Adipocyte (in vitro differentiated cells): Measurements from ENCODE around the gene PNKP.

Source experiments
- DNase-seq: peaks from one replicate; pipeline ENCODE4 v3.0.0-alpha.2; 2015; ENCODE audit warnings: low read depth
- H3K27me3 ChIP-seq: replicated peaks from 2 replicates; pipeline ENCODE4 v1.7.0; 2013; ENCODE audit warnings: mild to moderate bottlenecking, low read length, moderate library complexity; ENCODE audit not compliant: control insufficient read depth, insufficient read depth
- H3K36me3 ChIP-seq: 2 replicates; pipeline ENCODE4 v1.7.0; 2013; ENCODE audit warnings: low read length, mild to moderate bottlenecking, moderate library complexity; ENCODE audit not compliant: control insufficient read depth, insufficient read depth, severe bottlenecking
- H3K4me1 ChIP-seq: 2 replicates; pipeline ENCODE4 v1.7.0; 2013; ENCODE audit warnings: mild to moderate bottlenecking, low read length, moderate library complexity; ENCODE audit not compliant: control insufficient read depth, insufficient read depth
- H3K4me3 ChIP-seq: 2 replicates; pipeline ENCODE4 v1.7.0; 2013; ENCODE audit warnings: mild to moderate bottlenecking, low read length, moderate library complexity
- H3K9ac ChIP-seq: 2 replicates; pipeline ENCODE4 v1.7.0; 2013; ENCODE audit warnings: mild to moderate bottlenecking, low read length, moderate library complexity
- H3K9me3 ChIP-seq: 2 replicates; pipeline ENCODE4 v1.7.0; 2013; ENCODE audit warnings: mild to moderate bottlenecking, low read length, moderate library complexity; ENCODE audit not compliant: control insufficient read depth

Gene PNKP

DNA sequence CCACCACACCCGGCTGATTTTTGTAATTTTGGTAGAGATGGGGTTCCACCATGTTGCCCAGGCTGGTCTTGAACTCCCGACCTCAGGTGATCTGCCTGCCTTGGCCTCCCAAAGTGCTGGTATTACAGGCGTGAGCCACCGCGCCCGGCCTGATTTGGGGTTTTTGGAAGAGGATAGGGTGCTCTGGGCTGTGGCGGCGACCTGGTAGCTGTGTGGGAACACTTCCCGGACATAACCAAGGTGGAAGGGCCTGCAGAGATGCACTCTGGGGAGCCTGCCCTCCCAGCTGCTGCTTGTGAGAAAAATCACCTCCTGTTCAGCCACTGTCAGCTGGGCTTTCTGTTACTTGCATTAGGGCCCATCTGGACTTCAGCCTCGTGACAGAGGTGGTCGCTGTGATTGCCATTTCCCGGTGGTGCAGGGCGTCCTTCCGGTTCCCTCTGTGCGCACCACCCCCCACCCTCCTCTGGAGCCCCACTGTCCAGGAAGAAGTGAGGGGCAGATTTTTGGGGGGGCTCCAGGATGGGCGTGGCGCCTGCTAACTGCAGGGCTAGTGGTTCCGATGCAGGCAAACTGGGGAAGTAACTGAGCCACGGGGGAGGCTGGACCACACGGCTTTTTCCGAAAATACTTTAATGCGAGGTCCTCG, 21.8 kb upstream of the PNKP start:
- Histone ChIP-seq H3K27me3 (peaks cover 5% of the 10 kb centered on the region), H3K4me3 (no peak overlapping the region), H3K9me3 (no peaks in the 10 kb centered on the region), H3K9ac (no peak overlapping the region), H3K36me3 (peaks cover 21% of the 10 kb centered on the region), H3K4me1 (peaks cover 4% of the 10 kb centered on the region)
- no peak for DNase-seq

DNA sequence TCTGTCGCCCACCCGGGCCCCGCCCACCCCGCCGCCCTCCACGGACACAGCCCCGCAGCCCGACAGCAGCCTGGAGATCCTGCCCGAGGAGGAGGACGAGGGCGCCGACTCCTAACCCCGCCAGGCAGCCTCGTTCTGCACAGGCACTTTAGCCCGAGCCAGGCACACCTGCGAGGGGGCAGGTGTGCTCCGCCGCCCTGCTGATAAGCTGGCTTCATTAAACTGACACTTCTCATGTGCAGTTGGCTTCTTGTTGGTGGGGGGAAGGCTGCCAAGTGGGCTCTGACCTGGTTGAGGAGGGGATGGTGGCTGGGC, 21.1 kb upstream of the PNKP start:
- Histone ChIP-seq H3K4me1 (peaks cover 4% of the 10 kb centered on the region), H3K36me3 (peaks cover 28% of the 10 kb centered on the region), H3K9me3 (no peaks in the 10 kb centered on the region), H3K9ac (no peak overlapping the region), H3K4me3 (no peak overlapping the region), H3K27me3 (peaks cover 5% of the 10 kb centered on the region)
- no peak for DNase-seq

DNA sequence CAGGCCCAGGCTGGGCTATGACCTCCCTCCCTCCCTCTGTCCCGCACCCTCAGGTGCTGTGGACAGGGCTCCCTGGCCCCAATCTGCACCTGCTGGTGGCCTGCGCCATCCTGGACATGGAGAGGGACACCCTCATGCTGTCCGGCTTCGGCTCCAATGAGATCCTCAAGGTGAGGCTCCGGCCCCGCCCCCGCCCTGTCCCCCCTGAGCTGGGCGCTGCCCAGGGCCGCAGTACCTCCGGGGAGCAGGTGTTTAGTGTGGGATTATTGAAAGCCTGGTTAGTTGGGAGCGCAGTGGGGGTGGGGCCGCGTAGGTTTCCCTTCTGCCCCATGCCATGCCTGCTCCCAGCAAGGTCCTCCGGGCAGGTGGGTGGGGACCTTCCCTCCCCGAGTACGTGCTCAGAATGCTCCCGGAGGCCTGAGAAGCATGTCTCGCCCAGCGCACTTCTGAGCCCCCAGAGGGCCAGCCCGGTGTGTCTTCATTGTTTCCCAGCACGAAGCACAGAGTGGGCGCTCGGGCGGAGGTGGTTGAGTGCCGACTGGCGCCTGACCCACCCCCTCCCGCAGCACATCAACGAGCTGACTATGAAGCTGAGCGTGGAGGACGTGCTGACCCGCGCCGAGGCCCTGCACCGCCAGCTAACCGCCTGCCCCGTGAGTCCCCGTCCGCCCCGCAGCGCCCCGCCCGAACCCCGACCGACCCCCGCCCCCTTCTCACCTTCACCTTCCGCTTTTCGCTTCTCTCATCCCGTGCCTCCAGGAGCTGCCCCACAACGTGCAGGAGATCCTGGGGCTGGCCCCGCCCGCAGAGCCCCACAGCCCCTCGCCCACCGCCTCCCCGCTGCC, 20.5 kb upstream of the PNKP start:
- Histone ChIP-seq H3K4me1 (peaks cover 4% of the 10 kb centered on the region), H3K27me3 (peaks cover 3% of the 10 kb centered on the region), H3K9ac (no peak overlapping the region), H3K9me3 (no peaks in the 10 kb centered on the region), H3K4me3 (no peak overlapping the region), H3K36me3 (peaks cover 34% of the 10 kb centered on the region)
- DNase-seq, result no peak

DNA sequence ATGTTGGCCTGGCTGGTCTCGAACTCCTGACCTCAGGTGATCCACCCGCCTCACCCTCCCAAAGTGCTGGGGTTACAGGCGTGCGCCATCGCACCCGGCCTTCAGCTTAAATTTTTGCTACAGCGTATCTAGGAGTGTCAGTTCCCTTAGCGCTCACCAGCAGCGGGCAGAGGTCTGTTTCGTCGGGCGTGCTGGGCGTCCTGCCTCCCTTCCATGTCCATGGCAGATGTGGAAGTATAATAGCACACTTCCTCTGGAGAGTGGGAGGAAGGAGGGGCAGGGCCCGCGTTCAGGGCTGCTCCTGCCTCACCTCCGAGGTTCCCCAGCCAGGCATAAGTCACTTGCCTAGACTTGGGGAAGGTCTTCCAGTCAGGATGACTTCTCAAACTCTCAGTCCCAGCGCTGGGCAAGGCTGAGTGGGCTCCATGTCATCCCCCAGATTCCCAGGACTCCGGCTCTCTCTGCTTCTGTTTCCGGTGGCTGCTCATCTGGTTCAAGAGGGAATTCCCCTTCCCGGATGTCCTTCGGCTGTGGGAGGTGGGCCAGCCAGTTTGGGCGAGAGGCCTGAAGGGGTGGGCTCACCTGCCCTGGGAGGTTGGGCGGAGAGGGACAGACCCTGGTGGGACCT, 19.8 kb upstream of the PNKP start:
- H3K4me1 ChIP-seq, result peaks cover 4% of the 10 kb centered on the region
- no peak for DNase-seq
- H3K9ac ChIP-seq, result no peak overlapping the region
- H3K27me3 ChIP-seq, result no peaks in the 10 kb centered on the region
- H3K36me3 ChIP-seq, result peaks cover 41% of the 10 kb centered on the region
- no peaks in the 10 kb centered on the region for H3K9me3 ChIP-seq
- H3K4me3 ChIP-seq, result no peak overlapping the region

DNA sequence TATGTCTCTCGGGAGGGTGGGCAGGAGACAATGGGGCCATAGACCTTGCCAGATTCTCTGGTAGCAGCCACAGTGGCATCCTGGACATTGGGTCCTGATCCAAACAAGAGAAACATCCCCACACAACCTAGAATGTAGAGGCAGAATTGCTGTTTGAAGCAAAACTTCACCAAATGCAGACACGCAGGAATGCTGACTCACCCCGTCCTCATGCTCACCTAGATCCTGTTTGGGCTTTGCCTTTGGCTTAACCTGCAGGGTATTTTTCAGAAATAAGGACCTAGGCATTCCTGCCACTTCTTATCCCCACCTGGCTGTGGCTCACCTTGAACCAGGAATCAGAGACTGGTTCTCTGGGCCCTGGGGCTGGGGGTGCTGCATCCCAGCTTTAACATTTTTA, 17.4 kb upstream of the PNKP start:
- DNase-seq, result no peak
- H3K36me3 ChIP-seq, result peaks cover 63% of the 10 kb centered on the region
- H3K27me3 ChIP-seq, result no peaks in the 10 kb centered on the region
- H3K9me3 ChIP-seq, result no peaks in the 10 kb centered on the region
- H3K9ac ChIP-seq, result no peak overlapping the region
- H3K4me3 ChIP-seq, result no peak overlapping the region
- no peaks in the 10 kb centered on the region for H3K4me1 ChIP-seq

DNA sequence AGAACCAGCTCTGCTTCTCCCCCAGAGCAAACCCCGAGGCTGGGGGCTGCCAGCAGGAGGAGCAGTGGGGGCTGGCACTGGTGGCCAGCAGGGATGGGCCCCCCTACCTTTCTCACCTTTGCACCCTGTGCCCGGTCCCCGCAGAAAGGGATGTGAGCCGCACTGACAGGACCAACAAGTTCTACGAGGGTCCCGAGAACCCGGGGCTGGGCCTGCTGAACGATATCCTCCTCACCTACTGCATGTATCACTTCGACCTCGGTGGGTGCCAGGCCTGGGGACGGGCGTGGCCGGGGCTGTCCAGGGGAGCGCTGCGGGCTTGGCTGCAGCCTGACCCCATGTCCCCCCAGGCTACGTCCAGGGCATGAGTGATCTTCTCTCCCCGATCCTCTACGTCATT, 16.7 kb upstream of the PNKP start:
- Histone ChIP-seq H3K9ac (no peak overlapping the region), H3K27me3 (no peaks in the 10 kb centered on the region), H3K36me3 (peaks cover 68% of the 10 kb centered on the region), H3K9me3 (no peaks in the 10 kb centered on the region), H3K4me1 (no peaks in the 10 kb centered on the region), H3K4me3 (no peak overlapping the region)
- DNase-seq, result no peak

DNA sequence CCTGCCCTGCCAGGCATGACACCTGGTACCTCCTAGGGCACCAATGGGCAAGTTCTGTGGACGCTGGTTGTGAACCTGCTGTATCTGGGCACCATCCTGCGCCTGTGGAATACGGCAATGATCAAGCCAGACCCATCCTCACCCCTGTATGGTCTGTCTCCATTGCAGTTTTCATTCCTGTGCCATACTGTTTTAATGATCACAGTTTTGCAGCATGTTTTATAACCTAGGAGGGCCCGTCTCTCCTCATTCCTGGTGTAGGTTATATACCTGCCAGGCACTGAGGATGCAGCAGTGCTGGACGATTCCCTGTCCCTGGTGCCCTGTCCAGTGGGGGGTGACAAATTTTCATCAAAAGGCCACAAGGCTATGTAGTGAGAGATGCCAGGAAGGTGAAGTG, 15.7 kb upstream of the PNKP start:
- Histone ChIP-seq H3K4me1 (peaks cover 8% of the 10 kb centered on the region), H3K9ac (no peak overlapping the region), H3K27me3 (no peaks in the 10 kb centered on the region), H3K9me3 (no peaks in the 10 kb centered on the region), H3K36me3 (peaks cover 72% of the 10 kb centered on the region), H3K4me3 (no peak overlapping the region)
- no peak for DNase-seq

DNA sequence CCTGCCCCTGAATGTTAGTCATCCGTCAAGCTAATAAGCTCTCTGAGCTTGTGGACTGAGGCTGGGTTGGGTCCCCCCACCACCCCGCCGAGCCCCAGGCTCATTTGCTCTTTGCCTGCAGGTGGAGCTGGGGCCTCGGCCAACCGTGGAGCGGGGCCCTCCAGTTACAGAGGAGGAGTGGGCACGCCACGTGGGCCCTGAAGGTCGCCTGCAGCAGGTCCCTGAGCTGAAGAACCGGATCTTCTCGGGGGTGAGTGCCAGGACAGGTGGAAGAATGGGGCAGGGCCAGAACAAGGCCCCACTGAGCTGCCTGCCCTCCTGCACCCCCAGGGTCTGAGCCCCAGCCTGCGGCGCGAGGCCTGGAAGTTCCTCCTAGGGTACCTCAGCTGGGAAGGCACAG, 15.3 kb upstream of the PNKP start:
- H3K4me1 ChIP-seq, result peaks cover 8% of the 10 kb centered on the region
- no peak for DNase-seq
- H3K9me3 ChIP-seq, result no peaks in the 10 kb centered on the region
- H3K27me3 ChIP-seq, result no peaks in the 10 kb centered on the region
- no peak overlapping the region for H3K4me3 ChIP-seq
- H3K36me3 ChIP-seq, result peaks cover 72% of the 10 kb centered on the region
- no peak overlapping the region for H3K9ac ChIP-seq

DNA sequence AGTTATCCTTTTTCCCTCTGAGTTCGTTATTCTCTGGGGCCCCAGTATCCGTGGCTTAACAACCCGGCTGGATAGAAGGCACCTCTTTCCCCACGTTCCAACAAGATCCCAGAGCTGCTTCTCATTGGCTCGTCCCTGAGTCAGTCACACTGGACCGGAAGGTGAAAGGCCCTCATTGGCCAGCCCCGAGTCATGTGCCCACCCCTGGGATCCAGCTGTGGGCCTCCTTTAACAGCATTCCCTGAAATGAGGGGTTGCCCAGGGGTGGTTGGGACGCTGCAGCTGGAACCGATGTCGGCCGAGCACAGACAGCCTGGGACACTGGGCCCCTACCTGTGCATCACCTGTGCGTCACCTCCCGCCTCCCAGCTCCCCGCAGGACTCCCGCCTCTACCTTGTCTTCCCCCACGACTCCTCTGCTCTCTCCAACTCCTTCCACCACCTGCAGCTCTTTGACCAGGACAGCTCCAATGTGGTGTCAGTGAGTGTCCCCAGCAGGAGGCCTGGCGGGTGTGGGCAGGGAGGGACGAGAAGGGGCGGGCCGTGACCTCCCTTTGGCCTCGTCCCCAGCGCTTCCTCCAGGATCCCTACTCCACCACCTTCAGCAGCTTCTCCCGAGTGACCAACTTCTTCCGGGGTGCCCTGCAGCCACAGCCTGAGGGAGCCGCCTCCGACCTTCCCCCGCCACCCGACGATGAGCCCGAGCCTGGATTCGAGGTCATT, 14.5 kb upstream of the PNKP start:
- Histone ChIP-seq H3K36me3 (peaks cover 70% of the 10 kb centered on the region), H3K4me1 (peaks cover 8% of the 10 kb centered on the region), H3K9ac (no peak overlapping the region), H3K4me3 (no peak overlapping the region), H3K9me3 (no peaks in the 10 kb centered on the region), H3K27me3 (no peaks in the 10 kb centered on the region)
- no peak for DNase-seq

DNA sequence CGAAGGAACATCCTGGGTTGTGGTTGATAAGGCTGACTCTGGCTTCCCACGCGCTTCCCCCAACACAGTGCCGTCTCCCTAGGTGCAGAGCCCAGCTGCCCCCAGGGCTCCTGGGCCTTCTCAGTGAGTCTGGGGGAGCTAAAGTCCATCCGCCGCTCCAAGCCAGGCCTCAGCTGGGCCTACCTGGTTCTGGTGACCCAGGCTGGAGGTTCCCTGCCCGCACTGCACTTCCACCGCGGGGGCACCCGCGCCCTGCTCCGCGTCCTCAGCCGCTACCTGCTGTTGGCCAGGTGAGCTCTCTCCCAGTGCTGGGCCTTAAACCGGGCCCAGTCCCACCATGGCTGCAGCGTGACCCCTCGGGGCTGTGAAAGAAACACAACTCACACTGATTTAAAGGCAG, 13.8 kb upstream of the PNKP start:
- no peak for DNase-seq
- H3K4me1 ChIP-seq, result peaks cover 8% of the 10 kb centered on the region
- no peaks in the 10 kb centered on the region for H3K9me3 ChIP-seq
- H3K9ac ChIP-seq, result no peak overlapping the region
- no peaks in the 10 kb centered on the region for H3K27me3 ChIP-seq
- H3K36me3 ChIP-seq, result peaks cover 65% of the 10 kb centered on the region
- no peak overlapping the region for H3K4me3 ChIP-seq

DNA sequence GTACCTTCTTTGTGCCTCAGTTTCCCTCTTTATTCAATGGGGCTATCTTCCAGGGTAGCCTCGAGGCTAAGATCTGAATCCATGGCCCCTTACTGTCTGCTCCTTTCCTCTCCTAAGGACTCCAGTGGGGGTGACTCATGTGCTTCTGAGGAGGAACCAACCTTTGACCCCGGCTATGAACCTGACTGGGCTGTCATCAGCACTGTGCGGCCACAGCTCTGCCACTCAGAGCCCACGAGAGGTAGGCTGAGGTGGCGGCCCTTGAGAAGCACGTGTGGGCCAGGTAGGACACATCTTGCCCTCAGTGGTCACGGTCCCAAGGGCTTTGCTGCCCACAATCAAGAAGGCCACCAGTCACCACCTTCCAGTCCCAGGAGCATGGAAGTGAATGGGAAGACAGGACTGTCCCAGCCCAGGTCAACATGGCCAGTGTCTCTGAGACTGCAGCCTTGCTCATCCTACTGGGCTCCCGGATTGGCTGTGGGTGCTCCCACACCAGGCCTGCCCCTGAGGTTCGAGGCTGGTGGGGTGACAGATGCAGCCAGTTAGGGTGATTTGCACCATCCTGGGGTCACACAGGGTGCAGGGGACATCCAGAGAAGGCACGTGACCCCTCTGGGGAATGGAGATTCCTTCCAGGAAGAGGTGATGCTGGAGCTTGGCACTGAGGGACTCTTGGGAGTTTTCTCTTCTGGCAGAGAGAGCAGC, 12.9 kb upstream of the PNKP start:
- Histone ChIP-seq H3K36me3 (peaks cover 60% of the 10 kb centered on the region), H3K27me3 (no peaks in the 10 kb centered on the region), H3K9me3 (no peaks in the 10 kb centered on the region), H3K9ac (no peak overlapping the region), H3K4me3 (no peak overlapping the region), H3K4me1 (peaks cover 12% of the 10 kb centered on the region)
- DNase-seq, result no peak
